Osteoblast (primary cell): ENCODE results near the gene SLC25A30. TPM values are rescaled to one million over a fixed set of nuclear protein-coding genes. Genes with fewer than 3 reads are reported as not detected.

Experiments used
- DNase-seq: peaks from one replicate; pipeline ENCODE4 v3.0.0; 2011; ENCODE audit warnings: low spot score, mixed read lengths; ENCODE audit not compliant: insufficient read length; ENCODE audit errors: missing footprints
- H2AFZ ChIP-seq: 2 replicates; pipeline ENCODE4 v1.6.0; 2011; ENCODE audit warnings: mild to moderate bottlenecking, low read length
- H3K27ac ChIP-seq: 2 replicates; pipeline ENCODE4 v1.5.1; 2011; ENCODE audit warnings: mild to moderate bottlenecking, low read depth, low read length, moderate library complexity
- H3K27me3 ChIP-seq: 2 replicates; pipeline ENCODE4 v1.6.0; 2012; ENCODE audit warnings: mild to moderate bottlenecking, control low read depth, inconsistent platforms, low read length, moderate library complexity; ENCODE audit not compliant: insufficient read depth
- H3K36me3 ChIP-seq: 2 replicates; pipeline ENCODE4 v1.5.1; 2011; ENCODE audit warnings: mild to moderate bottlenecking, low read length, control low read depth, moderate library complexity; ENCODE audit not compliant: insufficient read depth
- H3K4me1 ChIP-seq: 2 replicates; pipeline ENCODE4 v1.5.1; 2011; ENCODE audit warnings: mild to moderate bottlenecking, low read length, control low read depth, moderate library complexity; ENCODE audit not compliant: insufficient read depth
- H3K4me2 ChIP-seq: 2 replicates; pipeline ENCODE4 v1.6.0; 2011; ENCODE audit warnings: mild to moderate bottlenecking, low read length; ENCODE audit not compliant: insufficient read depth
- H3K4me3 ChIP-seq: fragments of 200-600 bp; sonication (generic); 3 replicates; pipeline ENCODE4 v1.5.1; 2012; ENCODE audit warnings: mild to moderate bottlenecking, low read length, inconsistent platforms; ENCODE audit not compliant: insufficient read depth
- H3K79me2 ChIP-seq: 2 replicates; pipeline ENCODE4 v1.6.0; 2012; ENCODE audit warnings: mild to moderate bottlenecking, low read length, control low read depth, inconsistent platforms; ENCODE audit not compliant: insufficient read depth
- H3K9me3 ChIP-seq: 2 replicates; pipeline ENCODE4 v1.5.1; 2011; ENCODE audit warnings: low read depth, low read length, control low read depth
- H4K20me1 ChIP-seq: 2 replicates; pipeline ENCODE4 v1.6.0; 2012; ENCODE audit warnings: mild to moderate bottlenecking, low read length, control low read depth; ENCODE audit not compliant: insufficient read depth
- CTCF ChIP-seq: IDR thresholded peaks from 2 replicates; pipeline ENCODE4 v1.5.1; 2011; ENCODE audit warnings: mild to moderate bottlenecking, low read depth, low read length, moderate library complexity; ENCODE audit errors: extremely low read depth
- total RNA-seq: library from RNA; depleted of rRNA; stranded (reverse); fragments of >200 nt; gene quantifications from 2 replicates; pipeline ENCODE4 v1.2.3, GENCODE V29; 2012

SLC25A30 gene
- total RNA-seq, 1 donor, result 11.2 TPM

GRCh38 chr13:45406421-45406820 lies 11.8 kb downstream of the SLC25A30 start:
- Histone ChIP-seq H3K36me3 (peaks cover 28% of the 10 kb centered on the region), H3K79me2 (peaks cover 13% of the 10 kb centered on the region), H3K27me3 (no peaks in the 10 kb centered on the region), H4K20me1 (no peaks in the 10 kb centered on the region), H3K9me3 (no peaks in the 10 kb centered on the region), H3K4me2 (no peak overlapping the region), H3K4me1 (no peaks in the 10 kb centered on the region), H3K27ac (no peak overlapping the region), H2AFZ (no peak overlapping the region), H3K4me3 (no peak overlapping the region)
- no peak for DNase-seq
- TF ChIP-seq CTCF, result no peak

GRCh38 chr13:45403081-45403480 lies 15.1 kb downstream of the SLC25A30 start:
- no peak overlapping the region for H2AFZ ChIP-seq
- no peak overlapping the region for H3K4me3 ChIP-seq
- H3K36me3 ChIP-seq, result peaks cover 32% of the 10 kb centered on the region
- no peaks in the 10 kb centered on the region for H3K9me3 ChIP-seq
- no peaks in the 10 kb centered on the region for H3K27me3 ChIP-seq
- TF ChIP-seq CTCF, result no peak
- H3K4me1 ChIP-seq, result no peaks in the 10 kb centered on the region
- DNase-seq, result no peak
- H3K27ac ChIP-seq, result no peak overlapping the region
- H3K4me2 ChIP-seq, result no peak overlapping the region
- H3K79me2 ChIP-seq, result no peaks in the 10 kb centered on the region
- no peaks in the 10 kb centered on the region for H4K20me1 ChIP-seq

- H3K9me3 ChIP-seq, result no peaks in the 10 kb centered on the region
- no peak overlapping the region for H3K27ac ChIP-seq
- no peaks in the 10 kb centered on the region for H3K79me2 ChIP-seq
- no peaks in the 10 kb centered on the region for H3K27me3 ChIP-seq
- peaks cover 36% of the 10 kb centered on the region for H3K36me3 ChIP-seq
- H2AFZ ChIP-seq, result no peak overlapping the region
- no peaks in the 10 kb centered on the region for H3K4me1 ChIP-seq
- TF ChIP-seq CTCF, result no peak
- DNase-seq, result no peak
- H4K20me1 ChIP-seq, result no peaks in the 10 kb centered on the region
- no peak overlapping the region for H3K4me3 ChIP-seq
- H3K4me2 ChIP-seq, result no peak overlapping the region
Measured at GRCh38 chr13:45402641-45403040, 15.5 kb downstream of the SLC25A30 start.

- DNase-seq, result no peak
- Histone ChIP-seq H3K27ac (no peak overlapping the region), H3K79me2 (no peaks in the 10 kb centered on the region), H3K4me2 (no peak overlapping the region), H4K20me1 (no peaks in the 10 kb centered on the region), H3K4me3 (no peak overlapping the region), H3K36me3 (peaks cover 38% of the 10 kb centered on the region), H3K27me3 (no peaks in the 10 kb centered on the region), H3K4me1 (peaks cover 2% of the 10 kb centered on the region), H2AFZ (no peak overlapping the region), H3K9me3 (no peaks in the 10 kb centered on the region)
- TF ChIP-seq CTCF, result no peak
Measured at GRCh38 chr13:45401314-45401713, 16.9 kb downstream of the SLC25A30 start.
